Heart left ventricle (tissue), 16 donors: ENCODE results near the gene STPG2. TPM values are rescaled to one million over a fixed set of nuclear protein-coding genes. Genes with fewer than 3 reads are reported as not detected.

Experiments
- ATAC-seq, 4 donors: fragments of 200-7000 bp; cut with Tn5 transposase; one replicate each; pipeline ENCODE4 v1.9.1; 2020 to 2022; ENCODE audit warnings: moderate library complexity in 4 of 4, mild to moderate bottlenecking in 3 of 4, moderate number of reproducible peaks in 1 of 4
- DNase-seq, 5 donors: peaks; one replicate each; pipeline ENCODE4 v3.0.0-alpha.2; 2020
- H3K27ac ChIP-seq, 12 donors: fragments of 200-600 bp; sonication (generic) in 4 of 12; one replicate each; pipeline versions ENCODE4 v1.5.0 to v1.8.0; 2016 to 2022; ENCODE audit warnings: mild to moderate bottlenecking in 2 of 12
- H3K27me3 ChIP-seq, 9 donors: fragments of 200-600 bp; sonication (generic) in 2 of 9; one replicate each; pipeline versions ENCODE4 v1.5.1 to v1.8.0; 2016 to 2022; ENCODE audit warnings: mild to moderate bottlenecking in 3 of 9
- H3K36me3 ChIP-seq, 9 donors: fragments of 200-600 bp; sonication (generic) in 2 of 9; one replicate each; pipeline versions ENCODE4 v1.5.0 to v1.8.0; 2018 to 2022; ENCODE audit warnings: mild to moderate bottlenecking in 2 of 9
- H3K4me1 ChIP-seq, 12 donors: fragments of 200-600 bp; sonication (generic) in 4 of 12; one replicate each; pipeline versions ENCODE4 v1.5.0 to v1.8.0; 2016 to 2022; ENCODE audit warnings: mild to moderate bottlenecking in 3 of 12
- H3K4me3 ChIP-seq, 12 donors: fragments of 200-600 bp; sonication (generic) in 4 of 12; one replicate each; pipeline versions ENCODE4 v1.5.0 to v1.8.0; 2017 to 2022; ENCODE audit warnings: mild to moderate bottlenecking in 9 of 12, moderate library complexity in 4 of 12
- H3K9me3 ChIP-seq, 12 donors: fragments of 200-600 bp; sonication (generic) in 4 of 12; one replicate each; pipeline versions ENCODE4 v1.5.0 to v1.8.0; 2016 to 2022; ENCODE audit warnings: mild to moderate bottlenecking in 1 of 12
- CTCF ChIP-seq, 12 donors: fragments of 200-600 bp; sonication (generic) in 4 of 12; IDR thresholded peaks; one replicate each; pipeline versions ENCODE4 v1.5.0 to v1.8.0; 2018 to 2022; ENCODE audit warnings: antibody characterized with exemption in 12 of 12, mild to moderate bottlenecking in 5 of 12
- POLR2A ChIP-seq, 2 donors: fragments of 450-650 bp; IDR thresholded peaks; one replicate each; pipeline ENCODE4 v1.6.1; 2017; ENCODE audit warnings: antibody characterized with exemption in 2 of 2, mild to moderate bottlenecking in 2 of 2, moderate library complexity in 2 of 2
- WGBS, 4 donors: extraction: QIAGEN DNeasy Blood & Tissue Kit in 2 of 4; methylation state at CpG; one replicate each; pipeline versions ENCODE4 v1.1.5 to v1.1.7; 2013 to 2018; 5-methylcytosine and 5-hydroxymethylcytosine counted together
- intact Hi-C, 10 donors: fragments of 100-400 bp; cut with DNase I; formaldehyde crosslinking; loops; one replicate each; pipeline versions ENCODE4 v1.11.1 to v1.14.2; 2022
- polyA plus RNA-seq, 2 donors: library from polyadenylated mRNA; stranded (reverse); fragments of 200-250 nt; gene quantifications; one replicate each; pipeline ENCODE4 v1.2.3, GENCODE V29; 2013
- total RNA-seq, 9 donors: library from RNA; depleted of rRNA in 2 of 9; stranded (reverse); fragments of >200 nt in 2 of 9; fragmentation: NEBNext Ultra II Directional in 3 of 9; extraction: Animal tissue kit (Norgen Biotek cat#: 25700) in 3 of 9; gene quantifications; one replicate each; pipeline versions ENCODE4 v1.1.0 to v1.2.4, GENCODE V29; 2016 to 2023
- donor health status: ischemic (EF 13 %, LVEDD 7.1; RV severe dilation, severe dysfunction).
- donor health status: healthy with polysubstance abuse.
- donor health status: DM: no; HTN: yes; CAD: no.
- donor health status: DM: no; HTN: no; CAD: no.
- donor health status: ischemic (EF 25% LVEDD 6.9; RV normal size, moderate dysfunction).
- donor health status: ischemic (EF 25% LVEDD 5.7; RV mildly dilated, moderate dysfunction).
- donor health status: healthy.
- donor health status: DM: yes; HTN: yes; CAD: no.
- donor health status: ischemic (EF 35%, LVEDD 5.7; RV mildly dilated, moderate dysfunction).
- donor health status: nonischemic (EF 11% LVEDD 7.7; RV severe dilation, severe dysfunction).
- donor health status: DM: yes; HTN: yes; CAD: no.
- donor health status: PGD.
- donor health status: ischemic (EF 29% LVEDD 5.4; RV normal size, mild dysfunction).
- donor health status: nonischemic (EF 23%, LVEDD 6.1; RV moderate dilation, normal function).

The STPG2 gene
- total and polyA plus RNA-seq, 11 donors, result 0.16 to 0.71 (median 0.32) TPM; not detected in 4

DNA sequence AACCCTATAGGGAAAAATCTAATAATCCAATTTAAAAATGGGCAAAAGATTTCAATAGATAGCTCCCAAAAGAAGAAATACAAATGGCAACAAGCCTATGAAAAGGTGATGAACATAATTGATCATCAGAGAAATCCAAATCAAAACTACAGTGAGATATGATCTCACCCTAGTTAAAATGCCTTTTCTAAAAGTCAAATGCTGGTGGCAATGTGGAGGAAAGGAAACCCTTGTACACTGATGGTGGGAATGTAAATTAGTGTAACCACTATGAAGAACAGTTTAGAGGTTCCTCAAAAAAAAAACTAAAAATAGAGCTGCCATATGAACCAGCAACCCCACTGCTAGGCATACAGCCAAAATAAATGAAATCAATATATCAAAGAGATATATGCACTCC lies 44.5 kb downstream of the STPG2 start:
- DNase-seq, result no peak
- peaks cover 0 to 8% (median 0%) of the 10 kb centered on the region in 12 donors for H3K9me3 ChIP-seq
- no peak for ATAC-seq
- no peak overlapping the region for H3K27ac ChIP-seq
- H3K27me3 ChIP-seq, result no peaks in the 10 kb centered on the region
- H3K4me1 ChIP-seq, result no peaks in the 10 kb centered on the region
- no peaks in the 10 kb centered on the region for H3K36me3 ChIP-seq
- TF ChIP-seq POLR2A (IDR thresholded peaks at IDR 0.05) (no peak), CTCF (IDR thresholded peaks at IDR 0.05) (no peak)
- intact Hi-C loops, result no loop called here
- no peak overlapping the region for H3K4me3 ChIP-seq

- H3K36me3 ChIP-seq, result no peaks in the 10 kb centered on the region
- no peaks in the 10 kb centered on the region for H3K4me1 ChIP-seq
- DNase-seq, result no peak
- H3K4me3 ChIP-seq, result no peak overlapping the region
- H3K27ac ChIP-seq, result no peak overlapping the region
- TF ChIP-seq CTCF (IDR thresholded peaks at IDR 0.05) (no peak), POLR2A (IDR thresholded peaks at IDR 0.05) (no peak)
- H3K27me3 ChIP-seq, result no peaks in the 10 kb centered on the region
- ATAC-seq, result no peak
- intact Hi-C loops, result no loop called here
- H3K9me3 ChIP-seq, result peaks cover 0 to 8% (median 0%) of the 10 kb centered on the region in 12 donors
- WGBS, 4 donors, result 81 to 97% (median 94%) methylated on average over 2 of the region's 2 CpGs
These were observed 49.2 kb downstream of the STPG2 start for GRCh38 chr4:98094118-98094517.

GRCh38 chr4:98093662-98094061 lies 49.6 kb downstream of the STPG2 start:
- TF ChIP-seq CTCF (IDR thresholded peaks at IDR 0.05) (no peak), POLR2A (IDR thresholded peaks at IDR 0.05) (no peak)
- intact Hi-C loops, result no loop called here
- H3K27me3 ChIP-seq, result no peaks in the 10 kb centered on the region
- H3K9me3 ChIP-seq, result peaks cover 0 to 8% (median 0%) of the 10 kb centered on the region in 12 donors
- no peak overlapping the region for H3K4me3 ChIP-seq
- WGBS, 4 donors, result 68 to 84% (median 81%) methylated on average over 2 of the region's 2 CpGs
- no peak overlapping the region for H3K27ac ChIP-seq
- no peaks in the 10 kb centered on the region for H3K36me3 ChIP-seq
- ATAC-seq, result no peak
- DNase-seq, result no peak
- no peaks in the 10 kb centered on the region for H3K4me1 ChIP-seq

GRCh38 chr4:98092833-98093439 lies 50.3 kb downstream of the STPG2 start:
- Histone ChIP-seq H3K9me3 (peaks cover 0 to 8% (median 0%) of the 10 kb centered on the region in 12 donors), H3K4me3 (no peak overlapping the region), H3K4me1 (no peaks in the 10 kb centered on the region), H3K27ac (no peak overlapping the region), H3K36me3 (no peaks in the 10 kb centered on the region), H3K27me3 (no peaks in the 10 kb centered on the region)
- intact Hi-C loops, result no loop called here
- no peak for DNase-seq
- 13 to 24% (median 17%) methylated on average over 2 of the region's 2 CpGs for WGBS, 4 donors
- ATAC-seq, result no peak
- peak in 10 of 12 donors; percentile 18 to 57 (median 26) for TF ChIP-seq CTCF (IDR thresholded peaks at IDR 0.05)
- TF ChIP-seq POLR2A (IDR thresholded peaks at IDR 0.05), result no peak
